ENCODE results near the gene VTN.

DNA sequence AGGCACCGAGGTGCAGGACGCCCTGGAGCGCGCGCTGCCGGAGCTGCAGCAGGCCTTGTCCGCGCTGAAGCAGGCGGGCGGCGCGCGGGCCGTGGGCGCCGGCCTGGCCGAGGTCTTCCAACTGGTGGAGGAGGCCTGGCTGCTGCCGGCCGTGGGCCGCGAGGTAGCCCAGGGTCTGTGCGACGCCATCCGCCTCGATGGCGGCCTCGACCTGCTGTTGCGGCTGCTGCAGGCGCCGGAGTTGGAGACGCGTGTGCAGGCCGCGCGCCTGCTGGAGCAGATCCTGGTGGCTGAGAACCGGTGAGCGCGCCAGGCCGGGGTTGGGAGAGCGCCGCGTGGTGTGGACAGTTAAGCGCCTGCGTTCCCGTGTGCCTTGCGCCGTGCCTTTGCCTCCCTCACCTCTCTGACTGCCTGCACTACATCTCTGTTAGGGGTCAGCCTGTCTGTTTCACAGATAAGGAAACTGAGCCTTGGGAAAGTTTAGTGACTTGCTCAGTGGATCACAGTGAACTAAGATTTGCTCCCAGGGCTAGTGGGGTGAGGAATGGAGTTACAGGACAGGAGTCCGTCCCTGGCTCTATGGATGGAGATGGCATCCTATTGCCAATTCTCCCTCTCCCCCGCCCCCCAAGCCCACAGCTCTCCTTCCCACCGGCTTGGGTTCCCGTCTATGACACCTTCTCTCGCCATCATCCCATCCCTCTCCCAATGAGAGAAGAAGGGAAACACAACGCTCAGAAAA, 2.3 kb upstream of the VTN start:
- no peak for TF ChIP-seq CTCF (IDR thresholded peaks at IDR 0.05)
- no peak for TF ChIP-seq POLR2A (IDR thresholded peaks at IDR 0.05)
